Measurements from ENCODE around the gene CCND1.

CCND1 gene

DNA sequence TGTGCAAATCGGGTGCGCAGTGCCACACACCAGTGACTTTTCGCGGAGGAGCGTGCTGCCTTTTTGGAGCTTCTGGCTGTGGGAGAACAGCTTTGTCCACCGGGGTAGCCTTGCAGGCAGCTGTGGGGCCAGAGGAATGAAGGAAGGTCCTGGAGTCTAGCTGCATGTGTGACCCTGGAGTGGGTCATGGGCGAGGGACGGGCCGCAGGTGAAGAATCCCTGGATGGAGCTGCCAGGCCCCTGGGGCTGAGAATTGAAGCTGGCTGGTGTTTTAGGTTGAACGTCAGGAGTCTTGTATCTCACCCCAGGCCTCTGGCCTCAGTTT lies 8.6 kb downstream of the CCND1 start:
- H3K9me3 Mint-ChIP-seq = no peaks in the 10 kb centered on the region
- no peaks in the 10 kb centered on the region for H3K36me3 Mint-ChIP-seq (ENCODE audit: low read depth)
- no peak overlapping the region for H3K4me3 Mint-ChIP-seq
- no peak overlapping the region for H3K27ac Mint-ChIP-seq
- H3K4me1 Mint-ChIP-seq (ENCODE audit: low read depth) = no peaks in the 10 kb centered on the region
- intact Hi-C loops (cut with micrococcal nuclease) = no loop called here
- H3K27me3 Mint-ChIP-seq = peaks cover 25% of the 10 kb centered on the region

DNA sequence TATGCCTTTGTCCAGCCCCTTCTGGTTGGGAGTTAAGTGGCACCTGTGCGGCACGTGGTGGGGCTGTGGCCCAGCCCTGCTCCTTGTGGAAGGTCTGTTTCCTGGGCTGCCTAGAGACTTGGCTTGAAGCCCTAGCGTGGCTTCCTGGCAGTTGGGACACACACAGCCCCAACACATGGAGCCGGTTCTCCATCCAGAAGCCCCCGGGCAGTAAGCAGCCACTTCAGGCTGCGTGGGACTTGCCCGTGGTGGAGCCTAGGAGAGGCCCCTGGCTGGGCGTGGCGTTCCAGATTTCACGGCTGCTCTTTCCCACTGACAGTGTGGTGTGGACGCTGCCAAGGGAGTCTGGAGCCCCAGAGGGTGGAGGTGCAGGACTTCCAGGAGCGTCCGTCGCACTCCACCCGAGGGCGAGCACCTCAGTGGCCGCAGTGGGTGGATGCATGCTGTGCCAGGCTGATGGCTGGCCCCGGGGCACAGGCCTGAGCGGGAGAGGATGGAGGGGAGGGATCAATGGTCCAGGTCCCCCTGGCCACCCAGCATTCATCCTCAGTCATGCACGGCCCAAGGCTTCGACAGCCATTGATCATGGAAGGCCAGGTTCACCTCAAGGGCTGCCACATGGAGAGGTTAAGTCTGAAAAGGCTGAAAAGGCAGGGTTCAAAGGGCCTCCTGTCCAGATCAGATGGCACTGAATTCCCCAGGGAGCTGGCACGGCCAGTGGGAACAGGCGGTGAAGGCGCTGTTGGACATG lies 9.3 kb downstream of the CCND1 start:
- intact Hi-C loops (cut with micrococcal nuclease) = no loop called here
- H3K4me3 Mint-ChIP-seq = no peak overlapping the region
- H3K9me3 Mint-ChIP-seq = no peaks in the 10 kb centered on the region
- H3K27ac Mint-ChIP-seq = no peak overlapping the region
- H3K36me3 Mint-ChIP-seq (ENCODE audit: low read depth) = no peaks in the 10 kb centered on the region
- H3K4me1 Mint-ChIP-seq (ENCODE audit: low read depth) = no peaks in the 10 kb centered on the region
- peaks cover 17% of the 10 kb centered on the region for H3K27me3 Mint-ChIP-seq

DNA sequence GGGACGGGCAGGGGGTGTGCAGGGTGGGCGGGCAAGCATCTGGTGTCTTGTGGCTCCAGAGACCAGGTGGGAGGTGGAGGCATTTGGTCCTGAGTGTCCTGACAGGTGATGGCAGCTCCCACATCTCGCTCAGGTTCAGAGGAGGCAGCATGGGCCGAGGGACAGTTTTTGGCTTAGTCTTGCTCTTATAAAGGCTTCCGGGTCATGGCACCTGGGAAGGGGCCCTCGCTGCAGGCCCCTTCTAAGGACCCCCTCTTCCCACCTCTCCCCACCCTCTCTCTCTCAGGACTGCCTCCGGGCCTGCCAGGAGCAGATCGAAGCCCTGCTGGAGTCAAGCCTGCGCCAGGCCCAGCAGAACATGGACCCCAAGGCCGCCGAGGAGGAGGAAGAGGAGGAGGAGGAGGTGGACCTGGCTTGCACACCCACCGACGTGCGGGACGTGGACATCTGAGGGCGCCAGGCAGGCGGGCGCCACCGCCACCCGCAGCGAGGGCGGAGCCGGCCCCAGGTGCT lies 9.9 kb downstream of the CCND1 start:
- Mint-ChIP-seq H3K27ac (no peak overlapping the region), H3K27me3 (peaks cover 16% of the 10 kb centered on the region), H3K4me3 (no peak overlapping the region), H3K4me1 (ENCODE audit: low read depth) (no peaks in the 10 kb centered on the region), H3K9me3 (no peaks in the 10 kb centered on the region), H3K36me3 (ENCODE audit: low read depth) (no peaks in the 10 kb centered on the region)
- intact Hi-C loops (cut with micrococcal nuclease) = no loop called here

GRCh38 chr11:69651834-69652620 lies 11.1 kb downstream of the CCND1 start:
- intact Hi-C loops (cut with micrococcal nuclease) = no loop called here
- H3K36me3 Mint-ChIP-seq (ENCODE audit: low read depth) = no peaks in the 10 kb centered on the region
- no peaks in the 10 kb centered on the region for H3K4me1 Mint-ChIP-seq (ENCODE audit: low read depth)
- no peaks in the 10 kb centered on the region for H3K9me3 Mint-ChIP-seq
- H3K27ac Mint-ChIP-seq = no peak overlapping the region
- H3K4me3 Mint-ChIP-seq = no peak overlapping the region
- peaks cover 12% of the 10 kb centered on the region for H3K27me3 Mint-ChIP-seq

GRCh38 chr11:69652999-69653398 lies 12.0 kb downstream of the CCND1 start:
- Mint-ChIP-seq H3K4me1 (ENCODE audit: low read depth) (no peaks in the 10 kb centered on the region), H3K27me3 (peaks cover 8% of the 10 kb centered on the region), H3K9me3 (no peaks in the 10 kb centered on the region), H3K27ac (no peak overlapping the region), H3K36me3 (ENCODE audit: low read depth) (no peaks in the 10 kb centered on the region), H3K4me3 (no peak overlapping the region)
- intact Hi-C loops (cut with micrococcal nuclease) = no loop called here

- intact Hi-C loops (cut with micrococcal nuclease) = no loop called here
- H3K9me3 Mint-ChIP-seq = no peaks in the 10 kb centered on the region
- no peaks in the 10 kb centered on the region for H3K4me1 Mint-ChIP-seq (ENCODE audit: low read depth)
- H3K27ac Mint-ChIP-seq = no peak overlapping the region
- no peaks in the 10 kb centered on the region for H3K36me3 Mint-ChIP-seq (ENCODE audit: low read depth)
- peaks cover 4% of the 10 kb centered on the region for H3K27me3 Mint-ChIP-seq
- H3K4me3 Mint-ChIP-seq = no peak overlapping the region
These were observed 12.5 kb downstream of the CCND1 start for GRCh38 chr11:69653406-69653960.

- H3K27me3 Mint-ChIP-seq = peaks cover 4% of the 10 kb centered on the region
- H3K27ac Mint-ChIP-seq = no peak overlapping the region
- H3K9me3 Mint-ChIP-seq = no peaks in the 10 kb centered on the region
- no peaks in the 10 kb centered on the region for H3K36me3 Mint-ChIP-seq (ENCODE audit: low read depth)
- no peaks in the 10 kb centered on the region for H3K4me1 Mint-ChIP-seq (ENCODE audit: low read depth)
- intact Hi-C loops (cut with micrococcal nuclease) = no loop called here
- no peak overlapping the region for H3K4me3 Mint-ChIP-seq
These were observed 13.2 kb downstream of the CCND1 start for GRCh38 chr11:69654001-69654659.

DNA sequence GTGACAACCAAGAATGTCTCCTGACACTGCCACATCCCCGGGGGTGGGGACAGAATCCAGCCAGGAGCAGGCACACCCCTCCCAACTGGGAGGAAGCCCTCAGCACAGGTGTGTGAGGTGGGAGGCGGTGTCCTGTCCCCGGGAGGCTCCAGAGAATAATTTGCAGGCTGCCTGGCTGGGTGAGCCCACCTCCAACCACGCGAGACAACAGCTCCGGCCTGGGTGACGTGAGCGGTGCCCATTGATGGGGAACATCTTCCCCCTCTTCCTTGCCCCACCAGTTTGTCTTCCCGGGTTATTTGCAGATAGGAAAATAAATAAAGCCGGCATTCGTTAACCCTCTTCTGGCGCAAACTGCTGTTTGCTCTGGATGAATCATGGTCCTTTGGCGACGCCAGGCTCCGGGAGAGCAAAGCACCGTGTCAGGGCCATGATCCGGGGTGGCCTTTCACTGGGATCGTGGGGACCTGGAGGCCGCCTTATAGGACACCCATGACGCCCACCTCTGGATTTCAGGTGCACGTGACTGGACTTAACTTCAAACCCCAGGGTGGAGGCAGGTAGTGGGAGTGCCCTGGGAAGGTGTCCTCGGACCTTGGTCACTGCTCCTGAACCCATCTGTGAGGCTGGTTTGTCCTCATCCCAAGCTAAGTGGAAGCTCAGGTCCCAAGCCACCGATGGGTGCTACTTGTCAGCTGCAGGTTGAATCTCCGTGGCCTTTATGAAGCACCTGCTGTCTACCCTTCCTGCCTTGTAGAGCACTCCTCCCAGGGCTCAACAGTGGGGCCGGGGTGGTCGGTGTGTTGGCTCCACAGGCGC lies 13.9 kb downstream of the CCND1 start:
- intact Hi-C loops (cut with micrococcal nuclease) = no loop called here
- no peaks in the 10 kb centered on the region for H3K9me3 Mint-ChIP-seq
- H3K36me3 Mint-ChIP-seq (ENCODE audit: low read depth) = no peaks in the 10 kb centered on the region
- H3K4me1 Mint-ChIP-seq (ENCODE audit: low read depth) = no peaks in the 10 kb centered on the region
- H3K27me3 Mint-ChIP-seq = peaks cover 4% of the 10 kb centered on the region
- H3K4me3 Mint-ChIP-seq = no peak overlapping the region
- no peak overlapping the region for H3K27ac Mint-ChIP-seq

- Mint-ChIP-seq H3K4me1 (ENCODE audit: low read depth) (no peaks in the 10 kb centered on the region), H3K9me3 (no peaks in the 10 kb centered on the region), H3K27me3 (peaks cover 2% of the 10 kb centered on the region), H3K36me3 (ENCODE audit: low read depth) (peaks cover 1% of the 10 kb centered on the region), H3K4me3 (no peak overlapping the region), H3K27ac (no peak overlapping the region)
- intact Hi-C loops (cut with micrococcal nuclease) = no loop called here
These were observed 14.8 kb downstream of the CCND1 start for GRCh38 chr11:69655479-69656428.

DNA sequence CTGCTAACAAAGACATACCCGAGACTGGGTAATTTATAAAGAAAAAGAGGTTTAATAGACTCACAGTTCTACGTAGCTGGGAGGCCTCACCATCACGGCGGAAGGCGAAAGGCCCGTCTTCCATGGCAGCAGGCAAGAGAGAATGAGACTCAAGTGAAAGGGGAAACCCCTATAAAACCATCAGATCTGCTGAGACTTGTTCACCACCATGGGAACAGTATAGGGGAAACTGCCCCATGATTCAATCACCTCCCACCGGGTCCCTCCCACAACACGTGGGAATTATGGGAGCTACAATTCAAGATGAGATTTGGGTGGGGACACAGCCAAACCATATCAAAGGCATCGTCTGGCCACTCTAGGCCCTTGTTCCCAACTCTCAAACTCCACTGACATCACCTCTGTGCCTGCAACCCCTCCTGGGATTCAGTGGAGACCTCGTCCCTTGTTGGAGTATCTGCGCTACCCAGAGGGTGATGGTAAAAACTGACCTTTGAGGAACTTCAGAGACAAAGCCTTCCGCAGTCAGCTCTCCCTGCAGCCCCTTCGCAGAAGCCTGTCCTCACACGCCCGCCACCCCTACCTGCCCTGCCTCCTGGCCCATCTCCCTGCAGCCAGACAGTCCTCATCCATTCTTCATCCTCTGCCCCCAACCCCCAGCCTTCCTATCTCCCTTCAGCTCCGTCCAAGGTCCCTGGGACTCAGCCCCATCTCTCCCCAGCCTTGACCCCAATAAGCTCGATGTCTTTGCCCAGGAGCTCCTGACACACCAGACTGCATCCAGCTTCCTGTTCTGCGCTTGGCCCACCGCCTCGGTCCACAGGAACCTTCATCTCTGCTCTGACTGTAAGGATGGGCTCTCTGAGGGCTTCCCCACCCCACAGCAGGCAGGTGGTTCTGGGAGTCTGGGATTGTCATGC lies 15.8 kb downstream of the CCND1 start:
- H3K36me3 Mint-ChIP-seq (ENCODE audit: low read depth) = peaks cover 9% of the 10 kb centered on the region
- no peaks in the 10 kb centered on the region for H3K4me1 Mint-ChIP-seq (ENCODE audit: low read depth)
- H3K27me3 Mint-ChIP-seq = peaks cover 2% of the 10 kb centered on the region
- intact Hi-C loops (cut with micrococcal nuclease) = no loop called here
- no peak overlapping the region for H3K4me3 Mint-ChIP-seq
- no peak overlapping the region for H3K27ac Mint-ChIP-seq
- H3K9me3 Mint-ChIP-seq = no peaks in the 10 kb centered on the region

GRCh38 chr11:69657456-69657910 lies 16.5 kb downstream of the CCND1 start:
- intact Hi-C loops (cut with micrococcal nuclease) = no loop called here
- peaks cover 2% of the 10 kb centered on the region for H3K27me3 Mint-ChIP-seq
- H3K36me3 Mint-ChIP-seq (ENCODE audit: low read depth) = peaks cover 9% of the 10 kb centered on the region
- H3K4me3 Mint-ChIP-seq = no peak overlapping the region
- no peak overlapping the region for H3K27ac Mint-ChIP-seq
- H3K9me3 Mint-ChIP-seq = no peaks in the 10 kb centered on the region
- peaks cover 7% of the 10 kb centered on the region for H3K4me1 Mint-ChIP-seq (ENCODE audit: low read depth)
